ENCODE data around the gene NHLRC1. TPM values are rescaled to one million over a fixed set of nuclear protein-coding genes. Genes with fewer than 3 reads are reported as not detected.

The NHLRC1 gene
- total RNA-seq, 1 donor from 2014 or later: 1.8 TPM

DNA sequence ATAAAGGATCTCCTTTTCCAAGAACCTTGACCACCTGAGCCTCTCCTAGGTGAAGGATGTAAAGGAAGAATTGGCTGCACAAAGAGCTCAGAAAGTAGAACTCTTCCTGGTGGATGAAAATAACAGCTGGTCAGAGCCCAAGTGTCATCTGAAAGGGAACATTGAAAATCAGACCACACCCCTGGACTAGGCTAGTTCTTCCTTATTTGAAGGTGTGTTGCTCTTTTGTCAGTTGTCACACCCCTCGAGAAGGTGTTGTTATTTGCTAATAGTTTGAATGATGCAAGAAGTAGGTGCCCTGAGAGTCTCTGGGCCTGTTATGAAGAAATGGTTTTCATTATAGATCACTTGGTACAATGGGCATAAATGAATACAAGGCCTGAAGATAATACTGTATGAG lies 31.1 kb downstream of the NHLRC1 start:
- intact Hi-C loops (cut with DNase I): no loop called here
- ATAC-seq: no peak
- DNase-seq (ENCODE audit: low spot score): no peak

DNA sequence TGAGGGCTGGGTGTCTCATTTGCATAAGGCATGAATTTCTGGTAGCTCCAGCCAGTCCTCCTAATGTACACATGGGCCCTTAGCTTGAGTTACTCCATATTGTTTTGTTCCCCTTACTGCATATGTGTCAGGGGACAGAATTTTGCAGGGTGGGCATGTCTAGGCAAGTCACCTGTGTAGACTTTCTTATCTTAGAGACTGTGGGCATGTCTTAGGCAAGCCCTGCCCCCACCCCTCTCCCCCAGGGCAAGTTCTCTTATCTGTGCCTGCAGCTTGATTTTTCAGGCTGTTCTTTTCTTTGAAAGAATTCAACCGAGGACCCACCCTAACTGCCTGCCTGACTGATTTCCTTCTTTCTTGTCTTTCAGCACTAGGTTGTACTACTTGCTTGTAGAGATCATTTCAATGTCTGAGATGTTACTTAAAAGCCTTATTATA lies 32.1 kb downstream of the NHLRC1 start:
- ATAC-seq: no peak
- no peak for DNase-seq (ENCODE audit: low spot score)
- intact Hi-C loops (cut with DNase I): no loop called here

DNA sequence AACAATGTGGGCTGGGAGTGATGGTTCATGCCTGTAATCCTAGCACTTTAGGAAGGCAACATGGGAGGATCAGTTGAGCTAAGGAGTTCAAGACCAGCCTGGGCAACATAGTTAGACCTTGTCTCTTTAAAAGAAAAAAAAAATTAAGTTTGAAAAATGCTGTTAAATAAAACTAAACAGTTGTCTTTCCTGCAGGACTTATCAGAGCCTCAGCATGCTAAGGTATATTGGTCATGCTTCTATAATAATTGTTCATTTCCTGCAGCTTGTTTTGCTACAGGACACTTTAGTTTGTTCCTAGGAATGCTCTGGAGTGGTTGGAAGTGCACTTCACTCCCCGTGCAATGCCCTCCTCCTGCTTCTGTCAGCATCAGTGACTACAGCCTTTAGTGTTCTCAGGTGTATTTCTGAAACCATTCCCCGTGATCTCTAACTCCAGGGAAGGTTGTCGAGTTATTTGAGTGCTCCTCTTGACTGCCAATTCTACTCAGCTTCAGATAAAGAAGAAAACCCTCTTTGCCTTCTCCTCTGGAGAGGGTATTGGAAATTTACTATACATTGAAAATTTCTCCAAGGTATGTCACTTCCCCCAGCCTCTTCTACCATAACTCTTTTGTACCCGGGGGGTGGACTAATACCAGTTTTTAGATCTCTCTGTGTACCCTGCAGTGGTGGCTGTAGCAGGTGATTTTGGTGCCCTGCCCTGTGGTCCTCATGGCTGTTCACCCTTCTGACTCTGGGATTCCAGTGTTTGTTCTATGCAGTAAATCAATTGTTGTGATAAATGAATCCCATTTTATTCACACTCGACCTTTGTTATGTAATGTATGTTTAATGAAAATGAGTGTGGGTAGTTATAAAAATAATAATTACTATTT lies 33.8 kb downstream of the NHLRC1 start:
- intact Hi-C loops (cut with DNase I): no loop called here
- DNase-seq (ENCODE audit: low spot score): no peak
- ATAC-seq: no peak

DNA sequence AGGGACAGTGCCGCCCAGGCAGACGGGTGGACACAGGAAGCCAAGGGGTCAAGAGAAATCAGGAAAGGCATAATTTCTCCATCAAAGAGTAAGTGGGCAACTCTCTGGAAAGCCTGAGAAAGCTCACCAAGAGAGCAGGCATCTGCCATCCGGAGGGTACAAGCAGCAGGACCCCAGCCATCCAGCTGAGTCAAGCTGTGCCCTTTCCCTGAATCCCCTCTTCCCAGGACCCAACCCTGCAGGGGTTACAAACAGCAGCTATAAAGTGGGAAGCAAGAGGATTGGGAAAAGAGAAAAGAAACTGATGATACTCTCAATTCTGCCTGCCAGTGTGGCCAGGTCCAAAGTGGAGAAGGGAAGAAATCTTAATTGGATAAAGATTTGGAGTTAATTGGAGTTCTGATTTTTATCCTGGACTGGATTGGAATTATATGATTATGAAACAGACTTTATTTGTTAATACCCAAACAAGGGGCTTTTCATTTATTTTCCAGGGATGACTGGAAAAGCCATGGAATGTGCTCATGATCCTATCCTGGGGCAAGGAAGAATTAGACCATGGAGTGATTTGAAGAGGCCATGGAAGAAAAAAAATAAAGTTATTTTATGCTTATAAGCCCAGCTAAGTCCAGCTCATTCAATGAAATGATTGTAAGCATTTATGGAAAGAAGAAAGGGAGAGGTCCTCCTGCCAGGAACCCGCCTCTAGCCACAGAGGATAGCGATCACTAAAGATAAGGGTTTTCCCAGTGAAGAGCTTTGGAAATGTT lies 34.9 kb downstream of the NHLRC1 start:
- intact Hi-C loops (cut with DNase I): no loop called here
- ATAC-seq: no peak
- DNase-seq (ENCODE audit: low spot score): no peak

DNA sequence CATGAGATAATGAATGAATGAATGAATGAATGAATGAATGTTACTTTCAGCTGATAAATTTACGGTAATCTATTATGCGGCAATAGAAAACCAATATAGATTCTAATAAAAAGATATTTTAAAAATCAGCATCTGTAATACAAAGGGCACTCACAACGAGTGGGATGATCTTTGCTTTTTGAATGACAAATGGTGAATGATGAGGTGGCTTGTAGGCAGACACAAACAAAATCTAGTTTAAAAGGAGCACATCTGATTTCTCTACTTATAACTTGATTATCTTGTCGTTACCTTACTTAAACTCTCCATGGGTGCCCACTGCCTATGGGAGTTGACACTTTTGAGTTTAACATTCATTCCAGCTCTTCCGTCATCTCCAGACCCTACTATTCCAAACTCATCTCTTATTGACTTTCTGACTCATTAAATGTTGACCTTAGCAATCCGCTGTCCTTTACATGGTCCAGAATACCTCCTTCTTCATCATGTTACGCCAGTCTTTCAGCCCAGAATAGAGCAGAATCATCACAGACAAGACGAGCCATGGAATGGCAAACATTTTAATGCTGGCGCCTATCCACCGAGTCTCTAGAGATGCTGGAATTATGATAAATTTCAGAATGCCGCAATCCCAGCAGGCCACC lies 41.3 kb downstream of the NHLRC1 start:
- intact Hi-C loops (cut with DNase I): no loop called here
- no peak for DNase-seq (ENCODE audit: low spot score)
- ATAC-seq: no peak

DNA sequence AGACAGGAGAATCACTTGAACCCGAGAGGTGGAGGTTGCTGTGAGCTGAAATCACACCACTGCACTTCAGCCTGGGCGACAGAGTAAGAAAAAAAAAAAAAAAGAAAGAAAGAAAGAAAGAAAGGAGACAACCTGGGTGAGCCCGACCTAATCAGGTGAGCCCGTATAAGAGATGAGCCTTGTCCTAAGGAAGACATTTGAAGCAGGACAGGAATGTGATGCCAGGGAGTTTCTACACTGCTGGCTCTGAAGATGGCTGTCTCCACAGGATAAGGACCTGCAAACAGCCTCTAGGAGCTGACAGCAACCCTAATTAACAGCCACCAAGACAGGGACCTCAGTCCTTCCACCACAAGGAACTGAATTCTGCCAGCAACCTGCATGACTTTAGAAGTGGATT lies 41.9 kb downstream of the NHLRC1 start:
- intact Hi-C loops (cut with DNase I): no loop called here
- DNase-seq (ENCODE audit: low spot score): no peak
- no peak for ATAC-seq

DNA sequence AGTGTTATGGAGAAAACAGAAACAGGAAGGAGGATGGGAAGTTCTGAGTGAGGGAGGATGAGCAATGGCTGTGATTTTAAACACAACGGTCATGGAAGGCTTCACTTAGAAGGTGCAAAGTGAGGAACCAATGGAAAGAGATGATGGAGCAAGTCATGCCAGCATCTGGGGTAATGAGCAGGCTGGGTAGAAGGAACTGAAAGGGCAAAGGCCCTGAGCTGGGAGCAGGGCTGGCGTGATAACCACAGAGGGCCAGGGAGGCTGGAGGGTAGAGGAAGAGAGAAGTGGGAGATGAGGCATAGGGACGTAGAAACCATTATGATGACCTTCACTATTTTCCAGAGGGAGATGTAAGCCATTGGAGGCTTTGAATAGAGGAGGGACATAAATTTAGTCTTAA lies 43.6 kb downstream of the NHLRC1 start:
- DNase-seq (ENCODE audit: low spot score) (no peak), ATAC-seq (no peak)
- intact Hi-C loops (cut with DNase I): no loop called here

DNA sequence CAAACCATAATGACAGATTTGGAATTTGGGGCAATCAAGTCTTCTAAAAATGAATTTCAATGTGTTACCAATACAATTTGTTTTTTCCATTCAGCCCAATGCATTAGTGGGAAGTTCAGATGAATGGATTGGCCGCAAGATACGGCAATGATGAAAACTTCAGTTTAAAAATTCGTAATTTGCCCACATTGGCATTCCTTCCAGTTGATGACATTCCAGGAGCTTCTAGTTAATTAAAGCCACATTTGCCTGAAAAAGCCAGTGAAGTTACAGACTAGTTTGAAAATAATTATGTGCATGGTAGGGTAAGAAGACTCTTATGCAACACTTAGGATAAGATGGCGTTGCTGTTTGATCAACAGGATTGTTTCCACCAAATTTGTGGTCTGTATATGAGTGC lies 46.2 kb downstream of the NHLRC1 start:
- intact Hi-C loops (cut with DNase I): no loop called here

DNA sequence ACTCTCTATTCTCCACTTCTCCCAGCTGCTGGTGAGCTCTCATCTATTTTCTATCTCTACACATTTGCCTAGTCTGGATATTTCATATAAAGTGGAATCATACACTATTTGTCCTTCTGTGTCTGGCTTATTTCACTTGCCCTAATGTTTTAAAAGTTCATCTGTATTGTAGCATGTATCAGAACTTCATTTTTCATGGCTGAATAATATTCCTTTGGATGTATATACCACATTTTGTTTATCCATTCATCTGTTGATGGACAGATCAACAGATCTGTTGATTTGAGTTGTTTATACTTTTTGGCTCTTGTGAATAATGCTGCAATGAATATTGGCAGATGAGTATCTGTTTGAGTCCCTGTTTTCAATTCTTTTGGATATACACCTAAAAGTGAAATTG lies 49.6 kb downstream of the NHLRC1 start:
- no peak for ATAC-seq
- no peak for DNase-seq (ENCODE audit: low spot score)
- intact Hi-C loops (cut with DNase I): no loop called here

More for the DNA sequence above, 46.2 kb downstream of the NHLRC1 start:
- ATAC-seq: no peak
- no peak for DNase-seq (ENCODE audit: low spot score)

DNA sequence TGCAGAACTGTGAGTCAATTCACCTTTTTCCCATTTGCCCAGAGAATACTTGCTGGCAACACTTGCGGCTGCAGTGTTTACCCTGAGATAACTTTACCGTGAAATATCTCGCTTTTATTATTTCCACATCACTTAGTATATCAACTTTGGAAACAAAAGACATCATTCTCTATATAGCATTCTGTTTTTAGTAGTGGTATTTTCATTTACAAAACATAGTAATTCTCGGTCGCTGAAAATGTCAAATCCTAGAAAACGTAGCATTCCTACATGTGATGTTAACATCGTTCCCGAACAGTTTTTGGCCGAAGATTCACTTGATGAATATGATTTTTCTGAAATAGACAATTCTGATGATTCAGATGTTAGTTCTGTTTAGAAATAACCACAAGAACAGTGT lies 52.0 kb downstream of the NHLRC1 start:
- intact Hi-C loops (cut with DNase I): no loop called here
- DNase-seq (ENCODE audit: low spot score) (no peak), ATAC-seq (no peak)

Other genes with a start within 250 kb of the NHLRC1 start
- 72.8 TPM for gene KIF13A, start 135.0 kb downstream of the NHLRC1 start, total RNA-seq
- gene TPMT, start 32.4 kb upstream of the NHLRC1 start, total RNA-seq: 5.4 TPM
- 15.8 TPM for gene KDM1B, start 32.7 kb upstream of the NHLRC1 start, total RNA-seq
- 85.3 TPM for gene DEK, start 141.9 kb upstream of the NHLRC1 start, total RNA-seq

All from sciatic nerve (tissue), 2 donors.